ENCODE results near the gene RPRD2.

- TF ChIP-seq SUZ12 (IDR thresholded peaks at IDR 0.05; ENCODE audit: extremely low read depth, insufficient read depth, insufficient read length) (no peak), ZNF274 (IDR thresholded peaks at IDR 0.05; ENCODE audit: low read depth, low read length) (no peak)
Measured at GRCh38 chr1:150511551-150511950, 147.6 kb downstream of the RPRD2 start.
